Activated T-helper 1 cell treated with anti-CD3 and anti-CD28 coated beads, Interleukin-12 subunit alpha, Interleukin-12 subunit beta, Interleukin-2, Interleukin-4 antibody, amounts not matched to agents 30 ng/mL and 10 ng/mL and 1 ng/mL, durations not matched to agents 14 hours and 24 hours and 36 hours (primary cell): ENCODE measurements around the gene E2F3. TPM values are rescaled to one million over a fixed set of nuclear protein-coding genes. Genes with fewer than 3 reads are reported as not detected.

Experiments
- DNase-seq: peaks from one replicate; pipeline ENCODE4 v3.0.0; 2021; ENCODE audit warnings: low spot score
- H3K27ac Mint-ChIP-seq: one replicate; pipeline ENCODE4 v1.8.0; 2021; ENCODE audit warnings: mild to moderate bottlenecking, mixed read lengths
- H3K27me3 Mint-ChIP-seq: one replicate; pipeline ENCODE4 v1.8.0; 2022; ENCODE audit warnings: mild to moderate bottlenecking, moderate library complexity, mixed read lengths; ENCODE audit not compliant: insufficient read depth
- H3K36me3 Mint-ChIP-seq: one replicate; pipeline ENCODE4 v1.8.0; 2021; ENCODE audit warnings: low read depth, mixed read lengths
- H3K4me1 Mint-ChIP-seq: one replicate; pipeline ENCODE4 v1.8.0; 2021; ENCODE audit warnings: low read depth, mixed read lengths
- H3K4me3 Mint-ChIP-seq: one replicate; pipeline ENCODE4 v1.8.0; 2021; ENCODE audit warnings: mild to moderate bottlenecking, moderate library complexity, mixed read lengths
- H3K9me3 Mint-ChIP-seq: one replicate; pipeline ENCODE4 v1.8.0; 2021; ENCODE audit warnings: mixed read lengths
- intact Hi-C: fragments of 100-400 bp; cut with micrococcal nuclease; formaldehyde crosslinking; loops from one replicate; pipeline ENCODE4 v1.15.1; 2024
- total RNA-seq: library from RNA; stranded (reverse); gene quantifications from 2 replicates; pipeline ENCODE4 v1.2.3, GENCODE V29; 2022

E2F3 gene
- total RNA-seq, 1 donor from 2014 or later = 30.5 TPM

DNA sequence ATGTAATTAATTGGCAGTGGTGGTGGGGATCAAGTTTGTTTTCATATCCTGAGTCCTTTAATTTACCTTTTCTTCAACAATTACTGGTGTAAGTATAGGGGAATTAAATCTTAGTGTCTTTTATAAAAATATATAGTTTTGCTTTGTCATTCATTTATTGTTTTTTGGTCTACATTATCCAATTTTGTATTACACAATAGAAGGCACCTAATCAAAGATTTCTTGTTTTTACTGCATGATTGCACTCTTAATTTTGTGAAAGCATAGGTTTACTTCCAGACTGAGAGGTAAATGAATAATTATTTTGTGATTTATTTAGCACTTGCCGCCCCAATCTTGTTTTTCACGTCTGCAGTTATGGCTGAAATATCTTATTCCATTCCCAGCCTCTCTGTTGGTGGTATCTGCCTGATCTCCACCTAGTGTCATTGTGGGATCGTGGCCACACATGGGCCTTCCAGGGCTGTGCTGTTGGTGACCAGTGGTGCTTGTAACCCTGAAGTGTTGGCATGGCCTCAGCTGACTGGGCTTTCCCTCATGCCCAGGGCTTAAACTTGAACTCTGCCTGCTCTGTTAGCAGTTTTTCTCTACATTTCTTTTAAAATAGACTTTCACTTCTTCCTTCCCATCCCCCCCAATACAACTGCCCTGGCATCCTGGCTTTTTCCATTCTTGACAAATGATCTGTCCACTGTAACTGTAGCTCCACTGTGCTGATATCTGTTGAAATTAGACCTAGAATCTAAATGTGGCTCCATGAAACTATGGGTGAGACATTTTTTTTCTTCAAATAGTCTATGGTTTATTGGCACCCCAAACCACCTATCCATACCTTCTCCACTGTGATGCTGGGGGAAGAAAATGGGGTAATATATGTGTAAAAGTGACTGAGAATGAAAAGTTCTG lies 24.8 kb downstream of the E2F3 start:
- intact Hi-C loops = no loop called here
- Mint-ChIP-seq H3K36me3 (peaks cover 34% of the 10 kb centered on the region), H3K9me3 (no peaks in the 10 kb centered on the region), H3K4me3 (no peak overlapping the region), H3K27ac (no peak overlapping the region), H3K27me3 (no peaks in the 10 kb centered on the region), H3K4me1 (peaks cover 47% of the 10 kb centered on the region)
- DNase-seq = no peak

DNA sequence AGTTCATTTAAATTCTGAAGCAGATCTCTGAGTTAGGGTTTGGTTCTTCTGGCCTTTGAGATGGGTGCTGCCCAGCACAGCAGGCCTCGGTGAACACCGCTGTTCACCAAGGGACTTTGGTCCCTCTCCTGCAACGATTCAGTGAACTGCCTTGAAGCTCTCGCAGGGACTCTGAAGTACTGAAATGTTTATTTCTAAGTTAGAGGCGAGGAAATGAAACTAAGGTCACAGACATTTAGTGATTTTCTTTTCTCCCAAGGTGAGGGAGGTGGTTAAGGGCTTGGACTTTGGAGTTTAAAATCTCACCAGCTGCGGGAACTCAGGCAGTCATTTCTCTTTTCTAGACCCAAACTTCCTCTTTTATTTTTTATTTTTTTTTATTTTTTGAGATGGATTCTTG lies 26.2 kb downstream of the E2F3 start:
- H3K4me1 Mint-ChIP-seq = peaks cover 36% of the 10 kb centered on the region
- no peaks in the 10 kb centered on the region for H3K27me3 Mint-ChIP-seq

GRCh38 chr6:20432692-20433091 lies 31.0 kb downstream of the E2F3 start:
- Mint-ChIP-seq H3K27me3 (no peaks in the 10 kb centered on the region), H3K27ac (no peak overlapping the region), H3K36me3 (peaks cover 53% of the 10 kb centered on the region), H3K4me3 (no peak overlapping the region), H3K4me1 (peaks cover 7% of the 10 kb centered on the region), H3K9me3 (peaks cover 2% of the 10 kb centered on the region)
- intact Hi-C loops = no loop called here
- no peak for DNase-seq

More for the DNA sequence above, 26.2 kb downstream of the E2F3 start:
- H3K9me3 Mint-ChIP-seq = peaks cover 2% of the 10 kb centered on the region
- H3K4me3 Mint-ChIP-seq = no peak overlapping the region
- intact Hi-C loops = no loop called here
- no peak for DNase-seq
- H3K36me3 Mint-ChIP-seq = peaks cover 40% of the 10 kb centered on the region
- peak overlapping the region; percentile 40 for H3K27ac Mint-ChIP-seq

DNA sequence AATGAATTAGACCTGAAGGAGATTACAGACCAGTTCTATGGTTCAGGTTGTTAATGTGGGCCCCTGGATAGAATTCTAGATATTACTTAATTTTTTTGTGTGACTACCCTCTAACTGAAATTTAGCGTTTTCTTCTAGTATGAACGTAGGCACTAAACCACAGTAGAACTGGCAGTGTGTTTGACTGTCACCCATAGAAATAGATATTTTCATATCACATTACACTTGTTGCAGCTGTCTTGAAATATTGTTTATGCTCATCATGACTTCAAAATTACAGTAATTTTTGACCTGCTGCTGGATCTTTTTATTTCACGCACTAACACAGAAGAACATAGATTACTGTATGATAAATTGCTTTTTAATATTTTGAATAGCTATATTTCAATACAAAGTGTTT lies 31.6 kb downstream of the E2F3 start:
- Mint-ChIP-seq H3K27me3 (no peaks in the 10 kb centered on the region), H3K4me1 (peaks cover 4% of the 10 kb centered on the region), H3K9me3 (peaks cover 2% of the 10 kb centered on the region), H3K36me3 (peaks cover 53% of the 10 kb centered on the region), H3K27ac (no peak overlapping the region), H3K4me3 (no peak overlapping the region)
- DNase-seq = no peak
- intact Hi-C loops = no loop called here

- H3K36me3 Mint-ChIP-seq = peaks cover 54% of the 10 kb centered on the region
Observed at GRCh38 chr6:20433929-20434328, 32.2 kb downstream of the E2F3 start.

GRCh38 chr6:20434766-20435165 lies 33.1 kb downstream of the E2F3 start:
- H3K27me3 Mint-ChIP-seq = no peaks in the 10 kb centered on the region
- H3K9me3 Mint-ChIP-seq = peaks cover 2% of the 10 kb centered on the region
- no peak overlapping the region for H3K4me3 Mint-ChIP-seq
- no peak for DNase-seq
- intact Hi-C loops = no loop called here
- peaks cover 4% of the 10 kb centered on the region for H3K4me1 Mint-ChIP-seq
- H3K36me3 Mint-ChIP-seq = peaks cover 56% of the 10 kb centered on the region
- no peak overlapping the region for H3K27ac Mint-ChIP-seq

More at GRCh38 chr6:20433929-20434328, 32.2 kb downstream of the E2F3 start:
- peaks cover 2% of the 10 kb centered on the region for H3K9me3 Mint-ChIP-seq
- no peak overlapping the region for H3K4me3 Mint-ChIP-seq
- H3K27me3 Mint-ChIP-seq = no peaks in the 10 kb centered on the region
- H3K27ac Mint-ChIP-seq = no peak overlapping the region
- peaks cover 4% of the 10 kb centered on the region for H3K4me1 Mint-ChIP-seq
- intact Hi-C loops = no loop called here
- DNase-seq = no peak

- H3K27ac Mint-ChIP-seq = no peak overlapping the region
- H3K4me3 Mint-ChIP-seq = no peak overlapping the region
- DNase-seq = no peak
- H3K36me3 Mint-ChIP-seq = peaks cover 46% of the 10 kb centered on the region
- no peaks in the 10 kb centered on the region for H3K27me3 Mint-ChIP-seq
- peaks cover 2% of the 10 kb centered on the region for H3K9me3 Mint-ChIP-seq
- H3K4me1 Mint-ChIP-seq = peaks cover 4% of the 10 kb centered on the region
- intact Hi-C loops = no loop called here
Observed at GRCh38 chr6:20436719-20437118, 35.0 kb downstream of the E2F3 start.

GRCh38 chr6:20437639-20438038 lies 36.0 kb downstream of the E2F3 start:
- Mint-ChIP-seq H3K27me3 (no peaks in the 10 kb centered on the region), H3K9me3 (no peaks in the 10 kb centered on the region), H3K4me1 (peaks cover 4% of the 10 kb centered on the region), H3K27ac (no peak overlapping the region), H3K4me3 (no peak overlapping the region), H3K36me3 (peaks cover 38% of the 10 kb centered on the region)
- no peak for DNase-seq
- intact Hi-C loops = no loop called here

DNA sequence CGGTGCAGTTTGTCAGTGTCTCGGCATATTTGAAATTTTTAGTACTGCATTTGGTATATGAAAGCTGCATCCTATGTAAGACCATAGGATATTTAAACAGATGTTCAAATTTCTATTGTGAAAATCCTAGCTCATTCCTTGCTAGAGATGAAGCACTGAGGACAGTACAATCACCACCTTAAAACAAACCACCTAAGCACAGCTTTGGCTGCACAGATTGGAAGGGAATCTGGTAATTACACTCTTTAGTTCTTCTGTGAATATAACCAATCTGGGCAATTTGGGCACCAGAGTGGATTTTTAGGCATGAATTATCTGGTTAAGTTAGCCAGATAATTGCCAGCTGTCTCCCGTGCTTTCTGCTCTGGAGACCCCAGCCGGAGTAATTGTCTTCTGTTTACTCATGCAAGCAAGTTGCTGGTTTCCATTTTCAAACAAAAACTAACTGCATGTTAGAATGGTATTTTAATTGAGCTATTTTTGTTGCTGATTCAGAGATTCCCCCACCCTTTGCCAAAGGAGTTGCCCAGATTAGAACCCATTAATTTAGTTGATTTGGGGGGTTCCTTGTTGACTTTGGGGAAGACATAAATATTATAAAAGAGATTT lies 36.9 kb downstream of the E2F3 start:
- H3K4me3 Mint-ChIP-seq = no peak overlapping the region
- H3K27me3 Mint-ChIP-seq = no peaks in the 10 kb centered on the region
- intact Hi-C loops = no loop called here
- peaks cover 4% of the 10 kb centered on the region for H3K4me1 Mint-ChIP-seq
- H3K9me3 Mint-ChIP-seq = no peaks in the 10 kb centered on the region
- no peak overlapping the region for H3K27ac Mint-ChIP-seq
- DNase-seq = no peak
- H3K36me3 Mint-ChIP-seq = peaks cover 33% of the 10 kb centered on the region

DNA sequence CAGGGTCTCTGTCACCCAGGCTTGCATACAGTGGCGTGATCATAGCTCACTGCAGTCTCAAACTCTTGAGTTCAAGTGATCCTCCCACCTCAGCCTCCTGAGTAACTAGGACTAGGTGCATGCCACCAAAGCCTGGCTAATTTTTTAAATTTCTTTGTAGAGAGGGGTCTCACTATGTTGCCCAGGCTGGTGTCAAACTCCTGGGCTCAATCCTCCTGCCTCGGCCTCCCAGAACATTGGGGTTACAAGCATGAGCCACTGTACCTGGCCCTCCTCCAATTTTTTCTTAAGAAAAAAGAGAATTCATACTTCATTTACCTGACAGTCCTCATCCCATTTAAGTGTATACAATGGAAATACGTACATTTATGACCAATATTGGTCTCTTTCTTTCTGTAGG lies 37.9 kb downstream of the E2F3 start:
- intact Hi-C loops = no loop called here
- Mint-ChIP-seq H3K4me1 (peaks cover 10% of the 10 kb centered on the region), H3K9me3 (no peaks in the 10 kb centered on the region), H3K27me3 (no peaks in the 10 kb centered on the region), H3K27ac (no peak overlapping the region), H3K4me3 (no peak overlapping the region), H3K36me3 (peaks cover 31% of the 10 kb centered on the region)
- no peak for DNase-seq

DNA sequence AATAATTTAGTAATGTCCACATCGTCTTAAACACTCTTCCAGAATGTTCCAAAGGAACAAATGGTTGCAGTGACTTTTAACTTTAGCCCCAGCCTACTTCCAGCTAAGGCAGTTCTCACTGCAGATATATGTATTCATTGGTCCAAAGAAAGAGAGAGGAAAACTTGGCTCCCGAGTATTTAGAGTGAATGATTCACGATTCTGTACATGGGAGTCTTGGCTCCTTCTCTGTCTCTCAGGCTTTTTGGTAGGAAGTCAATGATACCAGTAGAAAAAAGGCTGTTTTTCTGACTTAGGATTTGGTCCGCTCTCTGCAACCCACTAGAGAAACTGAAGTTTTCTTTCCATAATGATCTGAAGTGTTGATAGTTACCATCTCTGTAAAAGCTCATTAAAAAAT lies 38.6 kb downstream of the E2F3 start:
- Mint-ChIP-seq H3K4me3 (no peak overlapping the region), H3K36me3 (peaks cover 28% of the 10 kb centered on the region), H3K9me3 (no peaks in the 10 kb centered on the region), H3K27me3 (no peaks in the 10 kb centered on the region), H3K4me1 (peaks cover 15% of the 10 kb centered on the region), H3K27ac (no peak overlapping the region)
- DNase-seq = no peak
- intact Hi-C loops = loop anchor here (5.0 kb wide), 1 partner anchor 33 kb away; no protein-coding TSS in a partner anchor

DNA sequence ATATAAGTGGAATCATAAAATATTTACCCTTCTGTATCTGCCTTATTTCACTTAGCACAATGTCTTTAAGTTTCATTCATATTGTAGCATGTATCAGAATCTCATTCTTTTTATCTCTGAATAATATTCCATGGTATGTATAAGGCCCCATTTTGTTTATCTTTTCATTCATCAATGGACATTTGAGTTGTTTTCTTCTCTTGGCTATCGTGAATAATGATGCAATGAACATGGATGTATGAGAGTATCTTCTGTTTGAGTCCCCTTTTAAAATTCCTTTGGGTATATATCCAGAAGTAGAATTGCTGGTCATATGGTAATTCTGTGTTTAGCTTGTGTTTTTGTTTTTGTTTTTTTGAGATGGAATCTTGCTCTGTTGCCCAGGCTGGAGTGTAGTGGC lies 39.6 kb downstream of the E2F3 start:
- Mint-ChIP-seq H3K27ac (no peak overlapping the region), H3K4me1 (peaks cover 14% of the 10 kb centered on the region), H3K27me3 (no peaks in the 10 kb centered on the region), H3K36me3 (peaks cover 31% of the 10 kb centered on the region), H3K9me3 (no peaks in the 10 kb centered on the region), H3K4me3 (no peak overlapping the region)
- no peak for DNase-seq
- intact Hi-C loops = loop anchor here (5.0 kb wide), 1 partner anchor 34 kb away; no protein-coding TSS in a partner anchor

- H3K36me3 Mint-ChIP-seq = peaks cover 25% of the 10 kb centered on the region
- H3K27me3 Mint-ChIP-seq = no peaks in the 10 kb centered on the region
- no peak for DNase-seq
Observed at GRCh38 chr6:20441921-20442320, 40.2 kb downstream of the E2F3 start.

More at GRCh38 chr6:20441921-20442320, 40.2 kb downstream of the E2F3 start:
- Mint-ChIP-seq H3K4me1 (peaks cover 12% of the 10 kb centered on the region), H3K27ac (no peak overlapping the region), H3K9me3 (no peaks in the 10 kb centered on the region), H3K4me3 (no peak overlapping the region)
- intact Hi-C loops = loop anchor here (5.0 kb wide), 1 partner anchor 35 kb away; no protein-coding TSS in a partner anchor
